T-helper 1 cell treated with Interleukin-12 subunit alpha and Interleukin-12 subunit beta and Interleukin-4 antibody, amounts not matched to agents 30 ng/mL and 1 ng/mL, for 36 hours (primary cell): ENCODE results near the gene TYMP. TPM values are rescaled to one million over a fixed set of nuclear protein-coding genes. Genes with fewer than 3 reads are reported as not detected.

Experiments used
- intact Hi-C: fragments of 100-400 bp; cut with micrococcal nuclease; formaldehyde crosslinking; loops from one replicate; pipeline ENCODE4 v1.15.1; 2024
- total RNA-seq: library from RNA; stranded (reverse); gene quantifications from 2 replicates; pipeline ENCODE4 v1.2.3, GENCODE V29; 2022

TYMP gene, protein sequence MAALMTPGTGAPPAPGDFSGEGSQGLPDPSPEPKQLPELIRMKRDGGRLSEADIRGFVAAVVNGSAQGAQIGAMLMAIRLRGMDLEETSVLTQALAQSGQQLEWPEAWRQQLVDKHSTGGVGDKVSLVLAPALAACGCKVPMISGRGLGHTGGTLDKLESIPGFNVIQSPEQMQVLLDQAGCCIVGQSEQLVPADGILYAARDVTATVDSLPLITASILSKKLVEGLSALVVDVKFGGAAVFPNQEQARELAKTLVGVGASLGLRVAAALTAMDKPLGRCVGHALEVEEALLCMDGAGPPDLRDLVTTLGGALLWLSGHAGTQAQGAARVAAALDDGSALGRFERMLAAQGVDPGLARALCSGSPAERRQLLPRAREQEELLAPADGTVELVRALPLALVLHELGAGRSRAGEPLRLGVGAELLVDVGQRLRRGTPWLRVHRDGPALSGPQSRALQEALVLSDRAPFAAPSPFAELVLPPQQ
- total RNA-seq: 165 and 173 TPM in 2 replicates

DNA sequence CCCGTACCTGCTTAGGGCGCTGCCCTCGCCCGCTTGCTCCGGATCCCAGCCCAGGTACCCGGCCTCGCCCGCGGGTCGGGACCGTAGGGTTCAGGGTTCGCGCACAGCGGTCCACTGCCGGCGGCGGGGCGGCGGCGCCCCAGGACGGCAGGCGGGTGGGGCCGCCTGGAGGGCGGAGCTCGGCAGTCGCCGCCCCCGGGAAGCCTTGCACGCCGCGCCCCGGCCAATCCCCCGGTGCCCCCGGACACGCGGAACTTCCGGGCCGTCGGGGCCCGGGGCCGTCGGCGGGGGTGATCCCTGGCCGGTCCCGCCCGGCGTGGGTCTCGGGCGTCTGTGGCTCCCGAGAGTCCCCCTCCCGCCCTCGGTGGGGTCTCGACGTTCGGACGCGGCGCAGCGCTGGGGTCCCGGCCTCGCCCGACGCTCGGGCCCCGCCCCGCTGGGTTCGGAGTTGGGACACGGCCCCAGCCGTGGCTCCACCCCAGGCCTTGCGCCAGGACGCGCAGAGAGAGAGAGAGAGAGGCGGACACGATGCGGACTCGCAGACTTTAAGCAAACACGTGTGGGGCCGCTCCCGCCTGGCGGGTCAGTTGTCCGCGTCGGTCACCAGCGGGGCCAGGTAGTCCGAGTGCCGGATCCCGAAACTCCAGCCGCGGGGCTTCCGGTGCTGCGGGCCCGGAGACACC, at the start of gene TYMP:
TYMP (minus strand) TSS at position 116 of the 683 bp plus-strand sequence. CDS start 303 bp downstream, outside the sequence.
- intact Hi-C loops: loop anchor here (1.0 to 5.0 kb wide), 6 partner anchors 14 to 568 kb away; partner anchors contain the start of genes PIM3 and SYCE3

DNA sequence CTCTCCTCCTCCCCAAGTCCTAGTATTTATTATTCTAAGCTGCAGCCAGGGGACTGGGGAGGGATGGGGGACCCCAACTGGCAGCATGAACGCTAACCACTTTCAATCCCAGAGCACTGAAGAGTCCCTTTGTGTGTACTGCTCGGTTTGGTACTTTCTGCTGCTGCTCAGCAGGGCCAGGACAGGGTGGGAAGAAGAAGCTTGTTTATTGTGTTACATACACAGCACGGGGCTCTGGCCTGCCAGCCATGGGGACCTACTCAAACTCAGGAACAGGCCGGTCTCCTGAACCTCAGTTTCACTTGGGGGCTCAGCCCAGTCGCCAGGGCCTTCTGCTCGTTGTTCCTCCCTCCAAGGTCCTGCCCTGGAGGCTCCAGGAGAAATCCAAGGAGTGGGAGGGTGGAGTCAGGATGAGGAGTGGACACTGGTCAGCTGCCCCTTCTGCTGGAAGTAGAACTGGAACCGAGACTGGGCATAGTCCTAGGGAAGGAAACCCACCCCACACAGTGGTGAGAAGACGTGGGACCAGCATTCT, 49.0 kb upstream of the TYMP start:
- intact Hi-C loops: no loop called here

DNA sequence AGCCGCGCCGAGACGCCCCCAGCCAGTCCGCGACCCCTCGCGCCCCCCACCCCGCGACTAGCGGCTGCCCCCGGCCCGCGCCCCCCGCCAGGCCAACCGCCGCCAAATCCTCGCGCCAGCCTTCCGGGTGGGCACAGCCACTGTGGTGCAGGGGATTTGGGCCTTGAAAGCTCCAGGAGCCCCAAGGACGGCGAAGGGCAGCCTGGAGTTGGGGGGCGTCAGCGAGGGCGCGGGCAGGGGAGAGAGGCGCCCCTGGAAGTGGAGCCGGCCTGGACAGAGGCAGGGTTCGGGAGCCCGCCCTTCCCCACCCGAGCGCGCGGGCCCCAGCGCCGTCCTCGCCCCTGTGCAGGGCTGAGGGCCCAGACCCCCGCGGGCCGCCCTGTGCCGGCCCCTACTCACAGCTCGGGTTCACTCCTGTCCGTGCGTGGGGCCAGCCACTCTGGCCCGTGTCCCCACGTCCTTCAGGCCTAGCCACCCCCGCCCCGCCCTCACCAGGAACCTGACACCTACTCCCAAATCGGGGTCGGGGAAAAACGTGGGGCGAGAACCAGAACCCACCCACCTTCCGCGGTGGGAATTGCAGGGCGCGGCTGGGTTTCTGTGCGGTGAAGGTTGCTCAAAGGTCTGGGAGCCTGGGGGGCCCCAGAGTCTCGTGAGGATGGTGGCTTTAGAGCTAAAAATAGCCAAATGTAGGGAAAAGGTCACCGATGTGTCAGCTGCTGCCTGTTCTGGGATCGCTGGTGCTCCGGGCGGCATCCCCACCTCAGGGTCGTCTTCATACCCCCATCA, 48.4 kb upstream of the TYMP start, which contains the start of gene CPT1B:
CPT1B (minus strand) TSS at position 441 of the 789 bp plus-strand sequence. CDS start 512 bp downstream, outside the sequence.
- intact Hi-C loops: no loop called here

DNA sequence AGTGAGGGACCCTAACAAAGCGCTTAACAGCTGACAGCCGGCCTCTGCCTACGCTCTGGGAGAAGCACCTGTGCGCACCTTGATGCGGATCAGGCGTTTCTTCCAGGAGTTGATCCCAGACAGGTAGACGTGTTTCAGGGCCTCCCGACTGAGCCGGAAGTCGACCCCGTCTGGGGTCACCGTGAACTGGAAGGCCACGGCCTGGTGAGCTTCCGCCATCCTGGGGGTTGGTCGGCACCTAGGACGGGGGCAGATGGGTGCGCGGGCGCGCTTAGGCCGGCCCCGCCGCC, 47.8 kb upstream of the TYMP start:
- intact Hi-C loops: no loop called here

DNA sequence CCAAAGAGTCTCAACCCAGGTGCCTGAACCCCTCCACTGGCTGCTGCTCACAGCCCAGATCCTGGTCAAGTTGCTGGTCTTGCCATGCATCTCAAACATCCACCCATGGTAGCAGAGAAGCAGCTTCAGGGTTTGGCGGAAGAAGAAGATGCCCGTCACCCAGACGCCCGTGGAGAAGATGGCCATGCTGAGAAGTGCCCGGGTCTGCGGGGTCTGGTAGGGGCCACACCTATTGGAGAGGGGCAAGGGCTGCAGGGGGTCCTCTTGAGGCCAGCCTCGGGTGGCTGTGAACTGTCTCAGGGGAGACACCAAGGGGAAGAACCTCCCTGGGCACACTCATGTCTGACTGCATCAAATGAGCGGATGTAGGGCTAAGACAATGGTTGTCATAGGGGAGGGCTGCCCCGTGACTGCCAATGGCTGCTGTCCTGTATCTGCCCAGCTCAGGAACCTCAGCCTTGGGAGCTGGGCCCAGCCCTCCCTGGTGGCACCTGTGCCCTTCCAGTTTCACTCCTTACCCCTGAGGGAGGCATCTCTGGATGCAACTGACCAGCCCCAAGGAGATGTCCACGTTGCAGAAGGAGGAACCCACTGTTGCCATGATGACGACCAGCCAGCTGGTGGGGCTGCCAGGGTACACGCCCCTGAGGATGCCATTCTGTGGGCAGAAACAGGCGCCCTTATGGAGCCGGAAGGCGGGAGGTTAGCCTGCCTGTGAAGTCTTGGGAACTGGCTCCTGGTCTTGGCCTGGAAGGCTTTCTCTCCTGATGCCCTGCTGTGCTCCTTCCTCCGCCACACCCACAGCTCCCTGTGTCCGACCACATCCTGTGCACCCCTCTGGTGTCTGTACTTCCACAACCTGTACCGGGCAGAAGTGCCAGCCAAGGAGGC, 47.2 kb upstream of the TYMP start:
- intact Hi-C loops: no loop called here

DNA sequence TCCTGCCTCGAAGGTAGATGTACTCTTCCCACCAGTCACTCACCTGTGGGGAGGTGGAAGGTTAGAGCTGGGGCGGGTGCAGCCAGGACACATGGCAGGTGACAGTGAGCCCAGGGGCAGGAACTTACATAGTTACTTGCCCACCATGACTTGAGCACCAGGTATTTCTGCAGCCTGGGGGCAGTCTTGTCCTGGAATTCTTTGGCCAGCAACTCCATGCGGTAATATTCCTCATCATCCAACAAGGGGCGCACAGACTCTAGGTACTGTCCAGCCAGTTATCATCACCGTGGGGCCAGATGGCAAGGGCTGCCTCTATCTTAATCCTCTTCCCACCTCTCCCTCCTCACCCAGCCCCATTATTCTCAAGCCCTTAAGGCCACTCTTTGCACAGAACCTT, 46.3 kb upstream of the TYMP start:
- intact Hi-C loops: no loop called here

DNA sequence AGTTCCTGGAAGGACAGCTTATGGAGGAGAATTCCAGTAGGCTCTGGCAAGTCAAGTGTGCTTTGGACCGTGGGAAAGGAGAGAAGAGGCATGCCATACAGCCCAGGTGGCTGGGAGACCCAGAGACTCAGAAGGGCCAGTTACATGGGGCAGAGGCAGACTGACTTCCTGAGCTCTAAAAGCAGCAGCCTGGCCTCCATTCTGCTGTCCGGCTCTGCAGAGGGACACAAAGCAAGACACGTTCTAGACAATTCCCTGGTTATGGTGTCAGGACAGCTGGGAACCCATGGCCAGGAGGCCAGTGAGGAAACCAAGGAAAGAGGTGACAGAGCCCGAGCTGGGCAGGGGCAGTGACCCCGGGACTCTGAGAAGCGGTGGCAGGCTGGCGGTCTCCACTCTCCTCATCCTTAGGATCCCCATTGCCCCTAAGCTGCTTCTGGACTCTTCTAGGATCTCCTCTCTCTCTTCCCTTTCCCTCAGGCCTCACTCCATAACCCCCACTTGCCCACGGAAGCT, 45.7 kb upstream of the TYMP start:
- intact Hi-C loops: no loop called here

DNA sequence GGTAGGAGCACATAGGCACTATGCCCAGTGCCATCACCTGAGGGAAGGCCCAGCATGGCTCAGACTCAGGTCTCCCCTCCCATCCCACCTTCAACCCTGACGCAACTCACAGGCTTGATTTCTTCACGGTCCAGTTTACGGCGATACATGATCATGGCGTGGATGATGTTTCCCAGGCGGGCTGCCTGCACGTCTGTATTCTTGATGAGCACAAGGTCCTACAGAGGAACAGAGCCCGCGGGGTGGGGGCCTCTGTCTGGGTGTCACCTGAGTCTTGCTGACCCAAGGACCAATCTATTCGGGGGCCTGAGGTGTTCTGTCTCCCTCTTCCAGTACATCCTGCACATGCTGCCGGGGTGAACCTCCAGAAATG, 44.6 kb upstream of the TYMP start:
- intact Hi-C loops: no loop called here

DNA sequence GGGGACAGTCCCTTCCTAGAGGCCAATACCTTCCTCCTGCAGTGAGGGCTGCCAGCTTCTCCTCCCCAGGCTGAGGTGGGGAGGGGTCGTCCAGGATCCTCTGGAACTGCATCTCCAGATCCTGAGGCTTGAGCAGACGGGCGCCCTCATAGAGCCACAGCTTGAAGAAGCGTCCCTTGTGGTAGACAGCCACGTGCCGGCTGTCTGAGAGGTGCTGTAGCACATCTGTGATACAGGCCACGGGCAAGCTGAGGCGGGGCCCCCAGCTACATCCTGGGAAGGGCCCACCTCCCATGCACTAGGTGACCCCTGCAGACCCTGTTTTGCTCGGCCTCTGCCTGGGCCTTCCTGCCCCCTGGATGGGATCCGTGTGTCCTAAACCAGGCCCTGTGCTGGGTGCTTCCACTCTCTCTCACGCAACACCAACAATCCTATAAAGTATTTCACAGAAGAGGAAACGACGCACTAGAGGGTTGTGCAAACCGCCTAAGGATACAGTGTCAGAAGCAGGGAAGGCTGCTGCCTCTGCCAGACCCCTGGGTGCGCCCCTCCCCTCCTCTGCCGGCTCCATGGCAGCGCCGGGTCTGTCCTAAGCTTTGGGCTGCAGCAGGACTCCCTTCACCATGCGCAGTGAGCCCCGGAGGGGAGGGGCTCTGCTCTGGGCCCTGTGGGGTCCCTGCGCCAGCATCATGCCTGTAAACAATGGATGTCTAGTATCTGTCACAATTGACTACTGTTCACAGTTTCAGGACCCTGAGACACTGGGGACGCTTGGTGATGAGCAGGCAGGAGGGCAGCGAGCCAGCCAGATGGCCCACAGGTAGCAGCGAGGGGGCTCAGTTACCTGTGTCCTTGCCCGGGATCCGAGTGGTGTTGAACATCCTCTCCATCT, 43.9 kb upstream of the TYMP start:
- intact Hi-C loops: no loop called here

DNA sequence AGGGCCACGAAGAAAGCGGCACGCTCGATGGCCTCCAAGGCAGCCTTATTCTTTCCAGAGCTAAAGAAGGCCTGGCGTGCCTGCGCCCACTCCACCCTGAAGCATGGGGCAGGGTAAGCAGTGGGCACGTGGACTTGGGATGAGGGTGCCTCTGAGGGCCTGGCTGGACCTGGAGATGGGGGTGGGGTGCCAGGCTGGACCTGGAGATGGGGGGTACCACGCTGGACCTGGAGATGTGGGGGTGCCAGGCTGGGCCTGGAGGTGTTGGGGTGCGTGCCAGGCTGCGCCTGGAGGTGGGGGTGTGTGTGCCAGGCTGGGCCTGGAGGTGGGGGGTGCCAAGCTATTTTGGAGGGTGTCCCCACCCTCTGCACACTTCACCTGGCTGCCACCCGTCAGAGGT, 43.2 kb upstream of the TYMP start:
- intact Hi-C loops: no loop called here

DNA sequence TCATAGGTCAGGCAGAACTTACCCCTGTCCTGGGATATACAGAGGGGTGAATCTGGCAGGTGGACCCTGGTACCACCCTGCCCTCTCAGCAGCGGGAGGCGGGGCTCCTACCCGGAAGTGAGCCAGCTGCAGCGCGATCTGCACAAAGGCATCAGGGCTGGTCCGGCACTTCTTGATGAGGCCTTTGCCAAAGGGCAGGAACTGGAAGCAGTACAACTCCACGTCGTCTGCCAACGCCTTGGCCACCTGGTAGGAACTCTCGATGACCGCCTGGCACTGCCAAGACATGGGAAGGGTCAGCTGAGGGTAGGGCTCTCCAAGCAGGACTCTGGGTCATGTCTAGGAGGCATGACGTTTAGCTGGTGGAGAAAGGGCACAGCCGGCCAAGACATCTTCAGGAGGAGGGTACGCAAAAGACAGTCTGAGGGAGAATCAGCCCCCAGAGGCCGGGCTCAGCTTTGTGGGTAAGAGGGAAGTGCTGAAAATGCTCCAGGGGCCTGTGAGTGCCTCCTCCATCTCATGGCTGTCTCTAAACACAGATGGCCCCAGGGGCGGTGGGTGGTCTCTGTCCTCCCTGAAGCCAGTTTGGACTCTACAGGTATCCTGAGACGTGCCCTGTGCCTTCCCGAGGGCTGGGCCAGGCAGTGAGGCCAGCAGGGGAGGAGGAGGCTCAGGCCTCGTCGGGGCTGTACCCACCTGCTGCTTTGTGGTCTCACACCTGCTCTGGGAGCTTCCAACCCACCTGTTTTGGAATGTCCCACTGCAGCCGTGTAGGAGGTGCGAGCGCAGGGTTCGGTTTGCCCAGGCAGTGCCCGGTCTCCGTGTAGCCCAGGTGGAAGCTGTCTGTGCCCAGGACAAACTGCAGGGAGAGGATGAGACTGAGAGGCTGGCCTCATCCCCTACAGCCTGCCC, 41.7 kb upstream of the TYMP start:
- intact Hi-C loops: no loop called here

DNA sequence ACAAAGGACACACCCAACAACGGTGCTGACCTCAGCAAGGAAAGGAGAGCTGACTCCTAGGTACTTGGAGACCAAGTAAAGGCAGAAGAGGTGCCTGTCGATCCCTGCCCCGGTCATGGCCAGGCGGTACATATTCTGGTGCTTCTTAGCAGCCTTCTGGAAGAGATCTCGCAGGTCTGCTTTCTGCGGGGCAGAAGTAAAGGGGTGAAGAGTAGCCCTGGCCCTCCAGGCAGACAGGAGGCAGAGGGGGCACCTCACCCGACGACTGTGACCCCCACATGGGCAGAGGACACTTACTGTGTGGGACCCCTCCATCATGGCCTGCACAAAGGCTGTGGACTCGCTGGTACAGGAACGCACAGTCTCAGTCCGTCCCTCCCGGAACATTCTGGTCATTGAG, 41.0 kb upstream of the TYMP start:
- intact Hi-C loops: no loop called here

DNA sequence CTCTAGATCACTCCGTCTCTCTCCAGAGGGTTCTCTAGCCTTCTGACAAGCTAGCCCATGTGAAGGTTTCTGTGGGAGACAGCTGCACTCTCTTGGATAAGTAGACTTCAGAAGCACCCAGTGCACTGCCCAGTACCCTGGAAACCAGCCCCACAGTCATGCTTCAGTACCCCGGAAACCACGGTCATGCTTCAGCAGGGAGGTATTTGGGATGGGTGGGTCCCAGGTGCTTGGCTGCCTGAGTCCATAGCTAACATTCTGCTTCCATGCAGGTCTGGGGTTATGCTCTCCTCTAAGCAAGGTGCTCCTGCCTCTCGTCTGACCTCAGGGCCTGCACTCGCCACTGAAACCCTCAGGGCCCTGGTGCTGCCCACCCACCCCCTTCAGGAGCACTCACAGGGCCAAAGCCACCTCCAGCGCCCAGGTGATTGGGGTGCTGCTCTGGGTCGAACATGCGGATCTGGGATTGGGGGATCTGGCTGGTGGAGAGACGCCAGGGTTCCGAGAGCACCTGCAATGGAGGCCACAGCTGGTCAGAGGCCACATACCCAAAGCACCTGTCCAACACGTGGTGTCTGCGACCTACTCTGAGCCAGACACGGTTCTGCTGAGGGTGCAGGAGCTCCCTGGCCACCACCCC, 40.2 kb upstream of the TYMP start:
- intact Hi-C loops: no loop called here

DNA sequence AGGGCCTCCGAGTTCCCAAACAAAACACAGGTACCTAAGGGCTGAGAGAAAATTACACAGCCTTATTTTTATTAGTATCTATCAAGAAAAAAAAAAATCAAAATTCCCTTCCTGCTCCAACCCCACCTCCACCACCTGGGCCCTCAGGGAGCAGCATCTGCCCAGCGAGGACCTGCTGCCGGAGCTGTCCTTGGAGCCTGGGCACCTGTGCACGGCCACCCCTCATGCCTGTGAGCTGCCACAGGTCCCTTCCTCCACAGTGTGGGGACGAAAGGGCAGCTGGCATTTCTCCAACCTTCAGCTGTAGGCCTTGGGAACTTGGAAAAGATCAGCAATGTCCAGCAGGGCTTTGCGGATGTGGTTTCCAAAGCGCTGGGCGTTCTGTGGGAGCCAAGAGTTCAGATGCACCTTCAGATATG, 39.2 kb upstream of the TYMP start:
- intact Hi-C loops: no loop called here

DNA sequence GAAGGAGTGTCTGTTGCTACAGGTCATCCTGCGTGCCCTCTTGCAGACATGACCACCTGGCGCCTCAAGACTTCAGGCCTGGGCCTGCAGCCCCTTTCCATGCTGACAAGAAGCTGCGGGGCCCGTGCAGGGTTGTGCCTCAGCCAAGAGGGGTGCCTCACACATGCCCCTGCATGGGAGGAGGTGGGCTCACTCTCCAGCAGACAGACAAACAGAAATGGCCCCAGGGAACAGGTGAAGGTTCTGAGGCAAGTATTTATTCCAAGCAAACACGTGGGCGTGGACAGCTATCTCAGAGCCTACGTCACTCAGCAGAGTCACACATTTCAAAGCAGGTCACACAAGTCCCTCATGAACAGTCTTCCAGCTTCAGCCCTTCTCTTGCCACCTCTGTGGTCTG, 38.8 kb upstream of the TYMP start:
- intact Hi-C loops: no loop called here

DNA sequence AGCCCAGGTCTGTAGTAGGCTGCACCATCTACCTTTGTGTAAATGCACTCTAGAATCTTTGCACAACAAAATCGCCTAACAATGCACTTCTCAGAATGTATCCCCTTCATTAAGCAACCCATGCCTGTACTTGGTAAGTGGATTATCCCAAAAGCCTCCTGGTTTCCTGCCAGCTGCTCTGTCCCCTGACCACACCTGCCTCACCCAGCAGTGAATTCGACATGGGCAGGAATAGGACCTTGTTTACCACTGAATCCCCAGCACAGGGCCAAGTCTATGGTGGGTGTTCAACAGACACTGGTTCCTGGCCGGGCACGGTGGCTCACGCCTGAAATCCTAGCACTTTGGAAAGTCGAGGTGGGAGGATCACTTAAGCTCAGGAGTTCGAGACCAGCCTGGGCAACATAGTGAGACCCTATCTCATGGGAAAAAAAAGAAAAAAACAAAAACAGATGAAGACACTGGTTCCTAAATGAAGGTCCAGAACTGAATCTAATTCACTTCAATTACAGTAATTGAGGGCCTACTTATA, 38.0 kb upstream of the TYMP start:
- intact Hi-C loops: no loop called here

DNA sequence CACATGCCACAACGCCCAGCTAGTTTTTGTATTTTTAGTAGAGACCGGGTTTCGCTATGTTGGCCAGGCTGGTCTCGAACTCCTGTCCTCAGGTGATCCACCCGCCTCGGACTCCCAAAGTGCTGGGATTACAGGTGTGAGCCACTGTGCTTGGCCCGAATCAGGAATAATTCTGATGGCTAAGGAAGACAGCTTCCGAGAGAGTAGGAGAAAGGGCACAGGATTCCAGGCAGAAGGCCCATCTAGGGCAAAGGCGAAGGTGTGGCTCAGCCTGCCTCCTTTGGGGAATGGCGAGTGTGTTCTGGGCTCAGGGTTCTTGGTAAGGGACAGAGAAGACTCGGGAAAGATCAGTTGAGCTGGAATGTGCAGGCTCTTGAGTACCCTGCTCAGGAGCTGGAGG, 34.5 kb upstream of the TYMP start:
- intact Hi-C loops: no loop called here
